Measurements from ENCODE around the gene TBC1D2B.

Gene TBC1D2B

GRCh38 chr15:78038585-78039247, 38.8 kb downstream of the TBC1D2B start:
- Histone ChIP-seq H3K27me3 (replicated peaks; ENCODE audit: insufficient read depth, low read length) (no peaks in the 10 kb centered on the region), H3F3A (ENCODE audit: insufficient read depth, low read length) (peaks cover 29% of the 10 kb centered on the region), H3K36me3 (replicated peaks; ENCODE audit: insufficient read depth, low read length) (no peaks in the 10 kb centered on the region), H3K9ac (ENCODE audit: low read length) (no peak overlapping the region), H3K79me2 (ENCODE audit: low read length) (0 out of 2 replicates have a peak, but pooled peaks cover 16% of the 10 kb centered on the region), H2AFZ (ENCODE audit: low read length) (no peak overlapping the region), H3K9me2 (replicated peaks; ENCODE audit: insufficient read depth, low read length) (no peaks in the 10 kb centered on the region), H3K27ac (ENCODE audit: low read length) (no peak overlapping the region), H3K4me2 (ENCODE audit: low read depth, low read length) (no peak overlapping the region), H4K20me1 (ENCODE audit: insufficient read depth, low read length) (no peaks in the 10 kb centered on the region), H3K4me1 (ENCODE audit: low read length) (peaks cover 49% of the 10 kb centered on the region), H3K4me3 (ENCODE audit: low read length) (no peak overlapping the region), H3K9me3 (replicated peaks; ENCODE audit: insufficient read depth, low read length) (no peaks in the 10 kb centered on the region)
- no peak for DNase-seq
- no peak for TF ChIP-seq CTCF (IDR thresholded peaks at IDR 0.05; ENCODE audit: low read length)
- no peak for TF ChIP-seq EZH2 (optimal IDR thresholded peaks at IDR 0.05; ENCODE audit: low read depth, low read length)
- no peak for TF ChIP-seq EZH2phosphoT487 (IDR thresholded peaks at IDR 0.05; ENCODE audit: low read length)

- Histone ChIP-seq H3K9me3 (replicated peaks; ENCODE audit: insufficient read depth, low read length) (no peaks in the 10 kb centered on the region), H3K36me3 (replicated peaks; ENCODE audit: insufficient read depth, low read length) (no peaks in the 10 kb centered on the region), H4K20me1 (ENCODE audit: insufficient read depth, low read length) (no peaks in the 10 kb centered on the region), H3K9ac (ENCODE audit: low read length) (no peak overlapping the region), H3K4me1 (ENCODE audit: low read length) (peaks cover 58% of the 10 kb centered on the region), H2AFZ (ENCODE audit: low read length) (no peak overlapping the region), H3K27ac (ENCODE audit: low read length) (peak overlapping the region; percentile 6; the same call in 1 of the 2 replicates), H3K79me2 (ENCODE audit: low read length) (peaks cover 22% of the 10 kb centered on the region; the same call in 1 of the 2 replicates), H3F3A (ENCODE audit: insufficient read depth, low read length) (peaks cover 37% of the 10 kb centered on the region), H3K4me3 (ENCODE audit: low read length) (no peak overlapping the region), H3K9me2 (replicated peaks; ENCODE audit: insufficient read depth, low read length) (no peaks in the 10 kb centered on the region), H3K27me3 (replicated peaks; ENCODE audit: insufficient read depth, low read length) (no peaks in the 10 kb centered on the region), H3K4me2 (ENCODE audit: low read depth, low read length) (peak overlapping the region; percentile 10; the same call in 1 of the 2 replicates)
- peak; percentile 17 for DNase-seq
- TF ChIP-seq CTCF (IDR thresholded peaks at IDR 0.05; ENCODE audit: low read length) (no peak), EZH2 (optimal IDR thresholded peaks at IDR 0.05; ENCODE audit: low read depth, low read length) (no peak), EZH2phosphoT487 (IDR thresholded peaks at IDR 0.05; ENCODE audit: low read length) (no peak)
These were observed 39.7 kb downstream of the TBC1D2B start for GRCh38 chr15:78037779-78038305.

GRCh38 chr15:78037328-78037727, 40.2 kb downstream of the TBC1D2B start:
- TF ChIP-seq EZH2 (optimal IDR thresholded peaks at IDR 0.05; ENCODE audit: low read depth, low read length) = no peak
- no peak for TF ChIP-seq CTCF (IDR thresholded peaks at IDR 0.05; ENCODE audit: low read length)
- no peak for TF ChIP-seq EZH2phosphoT487 (IDR thresholded peaks at IDR 0.05; ENCODE audit: low read length)
- H3K4me2 ChIP-seq (ENCODE audit: low read depth, low read length) = no peak overlapping the region
- peaks cover 61% of the 10 kb centered on the region for H3K4me1 ChIP-seq (ENCODE audit: low read length)

More at GRCh38 chr15:78037328-78037727, 40.2 kb downstream of the TBC1D2B start:
- no peak for DNase-seq
- Histone ChIP-seq H4K20me1 (ENCODE audit: insufficient read depth, low read length) (no peaks in the 10 kb centered on the region), H3K9me2 (replicated peaks; ENCODE audit: insufficient read depth, low read length) (no peaks in the 10 kb centered on the region), H3K9me3 (replicated peaks; ENCODE audit: insufficient read depth, low read length) (no peaks in the 10 kb centered on the region), H3K27ac (ENCODE audit: low read length) (no peak overlapping the region), H3K4me3 (ENCODE audit: low read length) (no peak overlapping the region), H3K9ac (ENCODE audit: low read length) (no peak overlapping the region), H2AFZ (ENCODE audit: low read length) (no peak overlapping the region), H3K36me3 (replicated peaks; ENCODE audit: insufficient read depth, low read length) (no peaks in the 10 kb centered on the region), H3K27me3 (replicated peaks; ENCODE audit: insufficient read depth, low read length) (no peaks in the 10 kb centered on the region), H3K79me2 (ENCODE audit: low read length) (peaks cover 22% of the 10 kb centered on the region; the same call in 1 of the 2 replicates), H3F3A (ENCODE audit: insufficient read depth, low read length) (peaks cover 38% of the 10 kb centered on the region)
